H1 (cell line): ENCODE data around the gene MICU1. TPM values are rescaled to one million over a fixed set of nuclear protein-coding genes. Genes with fewer than 3 reads are reported as not detected.

Source experiments
- RFX5 ChIP-seq: IDR thresholded peaks from 2 replicates; pipeline ENCODE4 v1.6.1; 2011; ENCODE audit warnings: low read depth, low read length, improper control_type of control experiment, borderline replicate concordance
- polyA plus RNA-seq, 7 experiments: library from polyadenylated mRNA; depleted of rRNA in 3 of 7; stranded (reverse) in 5 of 7; unstranded in 2 of 7; fragments of >200 nt in 5 of 7; fragments of 200-250 nt in 2 of 7; gene quantifications; 1 replicate in 5 of 7; 2 replicates in 1 of 7; 4 replicates in 1 of 7; pipeline versions ENCODE4 v1.2.1 to v1.2.3, GENCODE V29; 2011 to 2013; ENCODE audit warnings: missing spikeins in 2 of 7, mixed read lengths in 2 of 7
- total RNA-seq: library from RNA; stranded (reverse); fragmentation: NEBNext Ultra II Directional; extraction: Animal tissue kit (Norgen Biotek cat#: 25700); gene quantifications from 2 replicates; pipeline ENCODE4 v1.2.1, GENCODE V29; 2021

The MICU1 gene
- total and polyA plus RNA-seq, 2 of the 8 experiments (the other 6 are each of a cell fraction or from before 2014, with no cell fraction given) = 18.0 to 36.7 TPM

GRCh38 chr10:72626444-72626754, 520 bp upstream of the MICU1 start (continued):
- no peak for TF ChIP-seq RFX5
